ENCODE results near the gene KIAA1549.

GRCh38 chr7:138911007-138911406, 70.2 kb downstream of the KIAA1549 start:
- TF ChIP-seq, protein P1, sequence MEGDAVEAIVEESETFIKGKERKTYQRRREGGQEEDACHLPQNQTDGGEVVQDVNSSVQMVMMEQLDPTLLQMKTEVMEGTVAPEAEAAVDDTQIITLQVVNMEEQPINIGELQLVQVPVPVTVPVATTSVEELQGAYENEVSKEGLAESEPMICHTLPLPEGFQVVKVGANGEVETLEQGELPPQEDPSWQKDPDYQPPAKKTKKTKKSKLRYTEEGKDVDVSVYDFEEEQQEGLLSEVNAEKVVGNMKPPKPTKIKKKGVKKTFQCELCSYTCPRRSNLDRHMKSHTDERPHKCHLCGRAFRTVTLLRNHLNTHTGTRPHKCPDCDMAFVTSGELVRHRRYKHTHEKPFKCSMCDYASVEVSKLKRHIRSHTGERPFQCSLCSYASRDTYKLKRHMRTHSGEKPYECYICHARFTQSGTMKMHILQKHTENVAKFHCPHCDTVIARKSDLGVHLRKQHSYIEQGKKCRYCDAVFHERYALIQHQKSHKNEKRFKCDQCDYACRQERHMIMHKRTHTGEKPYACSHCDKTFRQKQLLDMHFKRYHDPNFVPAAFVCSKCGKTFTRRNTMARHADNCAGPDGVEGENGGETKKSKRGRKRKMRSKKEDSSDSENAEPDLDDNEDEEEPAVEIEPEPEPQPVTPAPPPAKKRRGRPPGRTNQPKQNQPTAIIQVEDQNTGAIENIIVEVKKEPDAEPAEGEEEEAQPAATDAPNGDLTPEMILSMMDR (IDR thresholded peaks at IDR 0.05) = no peak
- TF ChIP-seq SIN3A (IDR thresholded peaks at IDR 0.05; ENCODE audit: borderline replicate concordance, insufficient read depth, low read depth, low read length) (no peak), POLR2AphosphoS5 (IDR thresholded peaks at IDR 0.05; ENCODE audit: low read depth, low read length) (no peak), TCF7L2 (IDR thresholded peaks at IDR 0.05; ENCODE audit: low read depth, low read length) (no peak), REST (IDR thresholded peaks at IDR 0.05; ENCODE audit: insufficient read depth in 1 of 2, low read depth in 2 of 2, low read length in 1 of 2) (no peak)
